ENCODE data around the gene RNASE4.

- TF ChIP-seq CTCF (IDR thresholded peaks at IDR 0.05 in 8 of 11, conservative IDR thresholded peaks at IDR 0.05 in 3 of 11): no peak
- TF ChIP-seq POLR2AphosphoS5 (IDR thresholded peaks at IDR 0.05): no peak
- no peak for TF ChIP-seq POLR2A (IDR thresholded peaks at IDR 0.05)
These were observed 28.5 kb downstream of the RNASE4 start for GRCh38 chr14:20712904-20713303.
